ENCODE measurements around the gene CLCN7.

Gene CLCN7

GRCh38 chr16:1501630-1502029, 26.8 kb upstream of the CLCN7 start:
- no peak for DNase-seq

- no peak for DNase-seq
Measured at GRCh38 chr16:1500465-1501150, 25.8 kb upstream of the CLCN7 start.

- DNase-seq = no peak
Measured at GRCh38 chr16:1499756-1500464, 25.1 kb upstream of the CLCN7 start.

GRCh38 chr16:1498899-1499676, 24.3 kb upstream of the CLCN7 start:
- DNase-seq = no peak

- DNase-seq = no peak
Measured at GRCh38 chr16:1497014-1497598, 22.3 kb upstream of the CLCN7 start.

GRCh38 chr16:1496464-1496863, 21.6 kb upstream of the CLCN7 start:
- DNase-seq = no peak

GRCh38 chr16:1495889-1496262, 21.0 kb upstream of the CLCN7 start:
- DNase-seq = no peak

- no peak for DNase-seq
Measured at GRCh38 chr16:1495211-1495888, 20.5 kb upstream of the CLCN7 start.

GRCh38 chr16:1494711-1495110, 19.9 kb upstream of the CLCN7 start:
- no peak for DNase-seq

- DNase-seq = no peak
Measured at GRCh38 chr16:1494129-1494640, 19.4 kb upstream of the CLCN7 start.

- peak; percentile 27 for DNase-seq
Measured at GRCh38 chr16:1493746-1494094, 18.9 kb upstream of the CLCN7 start.

- peak; percentile 91 for DNase-seq
Measured at GRCh38 chr16:1492923-1493745, 18.3 kb upstream of the CLCN7 start, which contains the start of gene TELO2. TSS of gene TELO2 (plus strand) at chr16:1493360. CDS start at chr16:1494282, 922 bp downstream.

GRCh38 chr16:1492082-1492922, 17.5 kb upstream of the CLCN7 start:
- DNase-seq = no peak

GRCh38 chr16:1491327-1491726, 16.5 kb upstream of the CLCN7 start:
- DNase-seq = no peak

- DNase-seq = no peak
Measured at GRCh38 chr16:1489077-1489476, 14.2 kb upstream of the CLCN7 start.

- DNase-seq = no peak
Measured at GRCh38 chr16:1488619-1489018, 13.8 kb upstream of the CLCN7 start, which contains the start of gene PTX4. TSS of gene PTX4 (minus strand) at chr16:1488944. CDS start at chr16:1488909, 35 bp downstream.

- DNase-seq = no peak
Measured at GRCh38 chr16:1488054-1488601, 13.3 kb upstream of the CLCN7 start.

GRCh38 chr16:1487395-1488053, 12.7 kb upstream of the CLCN7 start:
- DNase-seq = no peak

GRCh38 chr16:1486551-1487390, 11.9 kb upstream of the CLCN7 start:
- no peak for DNase-seq

All from activated CD4-positive, alpha-beta T cell treated with anti-CD3 and anti-CD28 coated beads, Interleukin-2, amount 50 U/mL, for 16 hours (primary cell).